GM18498 (cell line): ENCODE results near the gene RINL.
"Not testable (repeated sequence)": the region's sequence is repeated elsewhere in the genome, so short reads cannot be mapped to it uniquely, and the experiment has no call there.

Source experiments
- ATAC-seq: cut with Tn5 transposase; IDR thresholded peaks from one replicate; pipeline ENCODE4 v1.9.1; 2021; ENCODE audit warnings: mild to moderate bottlenecking, moderate library complexity; ENCODE audit not compliant: unreplicated experiment

RINL gene

DNA sequence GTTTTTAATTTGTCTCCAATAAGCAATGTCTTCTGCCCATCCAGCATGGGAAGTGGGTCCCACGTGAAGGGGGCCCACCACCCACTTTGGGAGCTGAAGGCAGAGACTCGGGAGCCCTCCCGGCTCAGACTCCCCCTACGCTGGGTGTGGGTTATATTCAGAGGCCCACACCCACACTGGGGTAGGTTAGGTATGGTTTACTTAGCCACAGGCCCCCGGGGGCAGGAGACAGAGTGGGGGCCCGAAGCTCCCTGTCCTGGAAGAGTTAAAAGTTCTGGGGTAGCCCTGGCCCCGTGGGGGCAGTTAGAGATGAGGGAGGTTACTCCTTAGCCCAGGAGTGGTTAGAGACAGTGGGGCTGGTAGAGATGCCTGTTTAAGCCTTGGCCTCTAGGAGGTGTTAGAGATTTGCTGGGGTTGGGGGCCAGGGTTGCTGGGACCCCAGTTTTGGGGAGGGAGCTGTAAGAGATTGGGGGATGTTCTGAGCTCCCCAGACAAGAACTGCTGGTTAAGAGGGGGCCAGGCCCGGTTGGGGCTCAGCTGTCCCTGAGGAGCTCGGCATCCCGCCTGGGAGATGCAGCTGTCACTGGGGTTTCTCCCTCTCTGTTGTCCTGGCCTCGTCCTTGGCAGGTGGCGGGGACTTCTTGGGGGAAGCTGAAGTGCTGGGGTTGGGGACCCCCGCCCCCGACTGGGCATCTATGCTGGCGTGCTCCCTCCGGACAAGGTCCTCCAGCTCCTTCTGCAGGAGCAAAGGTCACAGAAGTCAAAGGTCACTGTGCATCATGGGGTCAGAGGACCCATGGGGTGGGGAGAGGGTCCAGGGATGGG, 712 bp upstream of the RINL start:
- no peak for ATAC-seq

DNA sequence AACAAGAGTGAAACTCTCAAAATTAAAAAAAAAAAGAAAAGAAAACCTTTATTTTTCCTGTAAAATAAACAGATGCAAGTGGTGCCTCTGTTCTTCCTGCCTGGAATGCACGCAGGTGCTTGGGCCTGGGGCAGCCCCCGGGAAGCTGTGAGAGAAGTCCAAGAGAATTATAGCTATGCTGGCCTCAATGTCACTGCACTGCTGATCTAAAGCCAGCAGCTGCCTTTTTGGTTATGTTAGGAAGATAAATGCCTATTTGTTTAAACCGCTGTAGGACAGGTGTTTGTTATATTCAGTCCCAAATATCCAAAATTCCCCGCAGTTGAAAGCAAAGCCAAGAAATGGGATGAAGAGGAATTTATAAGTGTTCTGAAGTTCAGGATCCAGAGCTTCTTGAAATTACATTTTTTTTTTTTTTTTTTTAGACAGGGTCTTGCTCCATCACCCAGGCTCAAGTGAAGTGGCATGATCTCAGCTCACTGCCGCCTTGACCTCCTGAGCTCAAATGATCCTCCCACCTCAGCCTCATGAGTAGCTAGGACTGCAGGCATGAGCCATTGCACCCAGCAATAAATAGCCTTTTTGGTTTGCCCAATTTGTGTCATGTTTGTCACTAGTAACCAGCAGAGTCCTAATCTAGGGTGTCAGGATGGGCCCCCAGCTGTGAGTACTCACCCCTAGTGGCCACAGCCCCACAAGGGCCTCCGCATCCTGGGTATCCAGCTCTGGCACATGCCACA, 2.2 kb downstream of the RINL start:
- ATAC-seq = no peak

- not testable (repeated sequence) for ATAC-seq
These were observed 4.7 kb downstream of the RINL start for GRCh38 chr19:38873400-38873799.

DNA sequence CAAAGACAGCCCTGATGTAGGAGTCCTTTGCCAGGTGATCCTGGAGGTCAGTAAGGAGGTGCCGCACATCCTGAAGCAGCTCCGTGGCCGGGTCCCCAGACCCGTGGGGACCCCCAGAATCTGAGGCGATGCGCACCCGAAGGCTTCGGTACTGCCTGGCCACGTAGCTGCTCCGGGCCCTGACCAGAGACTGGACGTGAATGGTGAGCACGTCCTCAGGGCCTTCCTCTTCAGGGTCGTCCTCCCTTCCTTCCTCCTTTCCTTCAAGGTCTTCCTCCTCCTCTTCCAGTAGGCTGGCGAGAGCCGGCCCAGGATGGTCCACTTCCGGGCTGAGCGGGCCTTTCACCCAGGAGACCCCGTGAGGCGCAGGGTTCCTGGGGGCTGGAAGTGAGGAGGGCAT, 7.5 kb downstream of the RINL start:
- no peak for ATAC-seq

- peak; percentile 71 for ATAC-seq
These were observed 8.1 kb downstream of the RINL start for GRCh38 chr19:38869836-38870607.

- no peak for ATAC-seq
These were observed 8.8 kb downstream of the RINL start for GRCh38 chr19:38869160-38869835.

- ATAC-seq = no peak
These were observed 9.5 kb downstream of the RINL start for GRCh38 chr19:38868551-38868950.

GRCh38 chr19:38867171-38867780, 10.8 kb downstream of the RINL start:
- ATAC-seq = no peak

DNA sequence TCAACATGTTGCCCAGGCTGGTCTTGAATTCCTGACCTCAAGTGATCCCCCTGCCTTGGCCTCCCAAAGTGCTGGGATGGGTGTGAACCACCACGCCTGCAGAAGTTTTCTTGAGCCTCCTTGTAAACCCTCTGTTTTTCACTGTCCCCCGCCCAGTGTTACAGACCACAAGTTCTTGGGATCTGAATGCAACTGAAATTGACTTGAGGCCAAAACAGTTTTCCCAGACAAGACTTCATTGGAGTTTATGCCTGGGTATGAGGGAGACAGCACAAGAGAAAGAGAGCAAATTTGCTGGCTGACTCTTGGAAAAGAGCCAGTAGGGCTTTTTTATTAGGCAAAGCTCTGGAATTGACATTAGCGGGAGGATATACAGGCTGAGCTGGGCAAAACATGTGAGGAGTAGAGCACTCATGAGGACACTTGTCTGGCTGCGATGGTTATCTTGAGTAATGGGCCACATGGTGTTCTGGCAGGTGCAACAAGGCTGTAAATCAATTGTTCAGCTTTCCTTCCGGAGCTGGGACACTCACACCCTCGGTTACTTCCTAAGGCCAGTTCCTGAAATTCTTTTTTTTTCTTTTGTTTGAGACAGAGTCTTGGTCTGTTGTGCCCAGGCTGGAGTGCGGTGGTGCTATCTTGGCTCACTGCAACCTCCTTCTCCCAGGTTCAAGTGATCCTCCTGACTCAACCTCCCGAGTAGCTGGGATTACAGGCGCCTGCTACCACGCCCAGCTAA, 15.6 kb downstream of the RINL start:
- ATAC-seq = no peak

DNA sequence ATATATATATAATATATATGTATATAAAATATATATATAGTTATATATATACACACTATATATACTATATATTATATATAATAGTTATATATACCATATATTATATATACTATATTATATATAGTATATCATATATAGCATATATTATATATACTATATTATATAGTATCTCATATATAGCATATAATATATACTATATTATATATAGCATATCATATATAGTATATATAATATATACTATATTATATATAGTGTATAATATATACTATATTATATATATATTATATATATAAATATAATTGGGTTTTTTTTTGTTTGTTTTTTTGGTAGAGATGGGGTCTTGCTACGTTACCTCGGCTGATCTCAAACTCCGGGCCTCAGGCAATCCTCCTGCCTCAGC, 16.7 kb downstream of the RINL start:
- no peak for ATAC-seq

DNA sequence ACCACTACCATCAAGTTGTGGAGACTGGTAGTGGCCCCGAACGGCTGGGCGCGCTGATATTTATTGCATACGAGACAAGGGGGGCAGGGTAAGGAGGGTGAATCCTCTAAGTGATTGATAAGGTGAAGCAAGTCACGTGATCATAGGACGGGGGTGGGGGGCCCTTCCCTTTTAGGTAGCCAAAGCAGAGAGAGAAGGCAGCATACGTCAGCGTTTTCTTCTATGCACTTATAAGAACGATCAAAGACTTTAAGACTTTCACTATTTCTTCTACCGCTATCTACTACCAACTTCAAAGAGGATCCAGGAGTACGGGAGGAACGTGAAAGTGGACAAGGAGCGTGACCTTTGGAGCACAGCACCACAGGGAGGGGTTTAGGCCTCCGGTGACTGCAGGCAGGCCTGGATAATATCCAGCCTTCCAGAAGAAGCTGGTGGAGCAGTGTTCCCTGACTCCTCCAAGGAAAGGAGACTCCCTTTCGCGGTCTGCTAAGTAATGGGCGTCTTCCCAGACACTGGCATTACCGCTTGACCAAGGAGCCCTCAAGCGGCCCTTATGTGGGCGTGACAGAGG, 18.4 kb downstream of the RINL start:
- ATAC-seq = not testable (repeated sequence)

- no peak for ATAC-seq
These were observed 21.3 kb downstream of the RINL start for GRCh38 chr19:38856813-38857212.

GRCh38 chr19:38855751-38856150, 22.3 kb downstream of the RINL start:
- not testable (repeated sequence) for ATAC-seq

- not testable (repeated sequence) for ATAC-seq
These were observed 23.1 kb downstream of the RINL start for GRCh38 chr19:38854961-38855360.

GRCh38 chr19:38853214-38853613, 24.9 kb downstream of the RINL start:
- no peak for ATAC-seq

- ATAC-seq = no peak
These were observed 25.6 kb downstream of the RINL start for GRCh38 chr19:38852231-38853044.

DNA sequence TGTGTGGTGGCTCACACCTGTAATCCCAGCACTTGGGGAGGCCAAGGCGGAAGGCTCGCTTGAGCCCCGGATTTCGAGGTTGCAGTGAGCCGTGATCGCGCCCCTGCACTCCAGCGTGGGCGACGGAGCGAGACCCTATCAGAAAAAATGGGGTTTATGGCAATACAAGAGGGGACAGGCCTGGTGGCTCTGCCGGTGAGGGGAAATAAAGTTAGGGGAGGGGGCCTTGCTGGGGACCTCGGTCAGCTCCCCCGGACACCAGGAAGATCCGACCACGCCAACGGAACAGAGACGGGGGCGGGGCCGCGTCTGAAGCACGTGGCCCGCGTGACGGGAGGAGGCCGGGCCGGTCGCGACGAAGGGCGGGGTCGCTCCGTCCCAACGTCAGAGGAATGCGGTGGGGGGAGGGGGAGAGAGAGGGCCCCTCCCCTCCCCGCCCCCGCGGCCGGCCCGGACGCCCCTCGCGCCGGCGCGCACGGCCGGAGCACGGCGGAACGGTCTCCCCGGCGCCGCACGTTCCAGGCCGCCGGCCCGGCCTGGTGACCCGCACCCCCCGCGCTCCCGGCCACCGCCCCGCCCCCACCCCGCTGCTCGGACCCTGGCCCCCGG, 26.3 kb downstream of the RINL start:
- ATAC-seq = peak; percentile 28

- no peak for ATAC-seq
These were observed 27.0 kb downstream of the RINL start for GRCh38 chr19:38850976-38851621.
